ENCODE data around the gene SH3BGRL2. TPM values are rescaled to one million over a fixed set of nuclear protein-coding genes. Genes with fewer than 3 reads are reported as not detected.

SH3BGRL2 gene
- total RNA-seq, 1 experiment from 2014 or later: 3.8 TPM

- Histone ChIP-seq H3K36me3 (ENCODE audit: low read depth, low read length) (no peaks in the 10 kb centered on the region), H3K9me2 (replicated peaks; ENCODE audit: low read length) (no peaks in the 10 kb centered on the region), H3K4me3 (ENCODE audit: low read length) (no peak overlapping the region), H3F3A (ENCODE audit: low read length, unreplicated experiment) (no peaks in the 10 kb centered on the region), H3K27ac (ENCODE audit: low read length) (no peak overlapping the region), H3K9me3 (ENCODE audit: low read length) (no peaks in the 10 kb centered on the region), H4K20me1 (ENCODE audit: low read length) (no peaks in the 10 kb centered on the region), H3K4me1 (ENCODE audit: insufficient read depth, low read length) (peaks cover 12% of the 10 kb centered on the region), H3K27me3 (ENCODE audit: low read length) (no peaks in the 10 kb centered on the region), H2AFZ (ENCODE audit: low read length) (no peak overlapping the region), H3K79me2 (ENCODE audit: low read length) (no peaks in the 10 kb centered on the region), H3K9ac (ENCODE audit: low read length) (no peak overlapping the region), H3K4me2 (ENCODE audit: low read length) (no peak overlapping the region)
- ATAC-seq (no peak), DNase-seq (no peak)
- no TSS peak for BruUV-seq (replicated peaks)
- POLR2A ChIA-PET (ENCODE audit: unreplicated experiment): no interaction called here
- TF ChIP-seq EZH2phosphoT487 (IDR thresholded peaks at IDR 0.05; ENCODE audit: borderline replicate concordance, low read length) (no peak), CTCF (conservative IDR thresholded peaks at IDR 0.05; ENCODE audit: low read depth, low read length) (no peak), EZH2 (IDR thresholded peaks at IDR 0.05; ENCODE audit: low read length, unreplicated experiment) (no peak)
- intact Hi-C loops (cut with micrococcal nuclease): no loop called here
- CTCF ChIA-PET: interaction anchor here (0.6 kb wide), 1 partner anchor 554 kb away, joined by 3 read pairs; no protein-coding TSS in a partner anchor
These were observed 2.5 kb upstream of the SH3BGRL2 start for GRCh38 chr6:79628466-79629288.

GRCh38 chr6:79630380-79630882, 698 bp upstream of the SH3BGRL2 start:
- peak overlapping the region; percentile 97 for H3K4me2 ChIP-seq (ENCODE audit: low read length)
- H2AFZ ChIP-seq (ENCODE audit: low read length): peak overlapping the region; percentile 98
- no peaks in the 10 kb centered on the region for H3K79me2 ChIP-seq (ENCODE audit: low read length)
- no peaks in the 10 kb centered on the region for H3F3A ChIP-seq (ENCODE audit: low read length, unreplicated experiment)
- TF ChIP-seq CTCF (conservative IDR thresholded peaks at IDR 0.05; ENCODE audit: low read depth, low read length): no peak
- no peak for TF ChIP-seq EZH2phosphoT487 (IDR thresholded peaks at IDR 0.05; ENCODE audit: borderline replicate concordance, low read length)
- no peak for TF ChIP-seq EZH2 (IDR thresholded peaks at IDR 0.05; ENCODE audit: low read length, unreplicated experiment)
- intact Hi-C loops (cut with micrococcal nuclease): loop anchor here (5.0 kb wide), 1 partner anchor 42 kb away; no protein-coding TSS in a partner anchor
- no peak overlapping the region for H3K27ac ChIP-seq (ENCODE audit: low read length)
- DNase-seq: no peak
- CTCF ChIA-PET: interaction anchor here (1.0 to 1.1 kb wide), 2 partner anchors 42 to 60 kb away, joined by 4 to 6 read pairs; no protein-coding TSS in a partner anchor
- H4K20me1 ChIP-seq (ENCODE audit: low read length): no peaks in the 10 kb centered on the region
- peaks cover 23% of the 10 kb centered on the region for H3K4me1 ChIP-seq (ENCODE audit: insufficient read depth, low read length)
- H3K9me3 ChIP-seq (ENCODE audit: low read length): no peaks in the 10 kb centered on the region
- H3K9me2 ChIP-seq (replicated peaks; ENCODE audit: low read length): no peaks in the 10 kb centered on the region
- H3K9ac ChIP-seq (ENCODE audit: low read length): peak overlapping the region; percentile 72; the same call in 1 of the 2 replicates
- no TSS peak for BruUV-seq (replicated peaks)
- peak overlapping the region; percentile 94 for H3K4me3 ChIP-seq (ENCODE audit: low read length)
- POLR2A ChIA-PET (ENCODE audit: unreplicated experiment): interaction anchor here (0.6 to 0.7 kb wide), 2 partner anchors 10 to 764 kb away, joined by 3 read pairs; no protein-coding TSS in a partner anchor
- H3K36me3 ChIP-seq (ENCODE audit: low read depth, low read length): no peaks in the 10 kb centered on the region
- no peak for ATAC-seq
- H3K27me3 ChIP-seq (ENCODE audit: low read length): no peaks in the 10 kb centered on the region

All from PC-3 (cell line).